T-helper 17 cell (primary cell): ENCODE data around the gene STPG2. TPM values are rescaled to one million over a fixed set of nuclear protein-coding genes. Genes with fewer than 3 reads are reported as not detected.

Experiments
- ATAC-seq: fragments of 150-1000 bp; cut with Tn5 transposase; 2 replicates; pipeline ENCODE4 v1.10.0; 2021; ENCODE audit warnings: mild to moderate bottlenecking, moderate library complexity
- DNase-seq, 3 donors: peaks; one replicate each; pipeline versions ENCODE4 v3.0.0 to v3.0.0-alpha.2; 2020 to 2021
- H3K9me3 ChIP-seq: one replicate; pipeline ENCODE4 v1.7.0; 2013; ENCODE audit warnings: low read length, mild to moderate bottlenecking; ENCODE audit not compliant: control insufficient read depth, poor library complexity, severe bottlenecking
- H3K27ac Mint-ChIP-seq: one replicate; pipeline ENCODE4 v1.8.0; 2022; ENCODE audit warnings: mild to moderate bottlenecking, moderate library complexity, mixed read lengths
- H3K27me3 Mint-ChIP-seq: one replicate; pipeline ENCODE4 v1.8.0; 2022; ENCODE audit warnings: mixed read lengths
- H3K36me3 Mint-ChIP-seq: one replicate; pipeline ENCODE4 v1.8.0; 2022; ENCODE audit warnings: low read depth, mixed read lengths
- H3K4me1 Mint-ChIP-seq: one replicate; pipeline ENCODE4 v1.8.0; 2022; ENCODE audit warnings: mild to moderate bottlenecking, mixed read lengths
- H3K4me3 Mint-ChIP-seq: one replicate; pipeline ENCODE4 v1.8.0; 2022; ENCODE audit warnings: mild to moderate bottlenecking, moderate library complexity, mixed read lengths
- total RNA-seq, 4 donors: library from RNA in 2 of 4; stranded (reverse) in 2 of 4; gene quantifications; one replicate each; pipeline ENCODE4 v1.2.3 and lab custom pipeline; 2022 to 2026

Gene STPG2
- total RNA-seq, 2 donors from 2014 or later, result 0.17 to 0.21 TPM

- no peaks in the 10 kb centered on the region for H3K36me3 Mint-ChIP-seq
- H3K4me1 Mint-ChIP-seq, result no peaks in the 10 kb centered on the region
- ATAC-seq (no peak), DNase-seq (no peak)
- no peak overlapping the region for H3K27ac Mint-ChIP-seq
- no peaks in the 10 kb centered on the region for H3K9me3 ChIP-seq
- H3K4me3 Mint-ChIP-seq, result no peak overlapping the region
- H3K27me3 Mint-ChIP-seq, result no peaks in the 10 kb centered on the region
These were observed 356.9 kb downstream of the STPG2 start for GRCh38 chr4:97786306-97786920.

GRCh38 chr4:97778174-97778573 is 365.1 kb downstream of the STPG2 start:
- ATAC-seq, result no peak
- no peaks in the 10 kb centered on the region for H3K9me3 ChIP-seq
- Mint-ChIP-seq H3K36me3 (no peaks in the 10 kb centered on the region), H3K4me3 (no peak overlapping the region), H3K27me3 (no peaks in the 10 kb centered on the region), H3K27ac (no peak overlapping the region), H3K4me1 (no peaks in the 10 kb centered on the region)
- DNase-seq, result no peak

- no peaks in the 10 kb centered on the region for H3K9me3 ChIP-seq
- ATAC-seq (no peak), DNase-seq (no peak)
- Mint-ChIP-seq H3K27ac (no peak overlapping the region), H3K4me3 (no peak overlapping the region), H3K27me3 (no peaks in the 10 kb centered on the region), H3K36me3 (no peaks in the 10 kb centered on the region), H3K4me1 (no peaks in the 10 kb centered on the region)
These were observed 368.8 kb downstream of the STPG2 start for GRCh38 chr4:97774347-97774989.

GRCh38 chr4:97770222-97770621 is 373.1 kb downstream of the STPG2 start:
- H3K27ac Mint-ChIP-seq, result no peak overlapping the region
- no peaks in the 10 kb centered on the region for H3K27me3 Mint-ChIP-seq
- H3K36me3 Mint-ChIP-seq, result no peaks in the 10 kb centered on the region
- ATAC-seq, result no peak
- H3K4me1 Mint-ChIP-seq, result no peaks in the 10 kb centered on the region
- no peak for DNase-seq
- H3K4me3 Mint-ChIP-seq, result no peak overlapping the region
- no peaks in the 10 kb centered on the region for H3K9me3 ChIP-seq

GRCh38 chr4:97762115-97762512 is 381.2 kb downstream of the STPG2 start:
- no peak overlapping the region for H3K4me3 Mint-ChIP-seq
- ATAC-seq, result no peak
- no peaks in the 10 kb centered on the region for H3K9me3 ChIP-seq
- H3K27me3 Mint-ChIP-seq, result no peaks in the 10 kb centered on the region
- no peak overlapping the region for H3K27ac Mint-ChIP-seq
- no peaks in the 10 kb centered on the region for H3K36me3 Mint-ChIP-seq
- DNase-seq, result no peak
- H3K4me1 Mint-ChIP-seq, result no peaks in the 10 kb centered on the region

- H3K4me1 Mint-ChIP-seq, result no peaks in the 10 kb centered on the region
- no peaks in the 10 kb centered on the region for H3K27me3 Mint-ChIP-seq
- no peak overlapping the region for H3K27ac Mint-ChIP-seq
- no peaks in the 10 kb centered on the region for H3K36me3 Mint-ChIP-seq
- no peak overlapping the region for H3K4me3 Mint-ChIP-seq
- ATAC-seq, result no peak
- no peaks in the 10 kb centered on the region for H3K9me3 ChIP-seq
- DNase-seq, result no peak
These were observed 381.7 kb downstream of the STPG2 start for GRCh38 chr4:97761445-97762114.

GRCh38 chr4:97759785-97760184 is 383.5 kb downstream of the STPG2 start:
- Mint-ChIP-seq H3K27ac (no peak overlapping the region), H3K4me1 (no peaks in the 10 kb centered on the region), H3K27me3 (no peaks in the 10 kb centered on the region), H3K4me3 (no peak overlapping the region), H3K36me3 (no peaks in the 10 kb centered on the region)
- no peak for DNase-seq
- H3K9me3 ChIP-seq, result no peaks in the 10 kb centered on the region
- no peak for ATAC-seq

GRCh38 chr4:97752599-97752998 is 390.7 kb downstream of the STPG2 start:
- no peak for ATAC-seq
- no peak overlapping the region for H3K4me3 Mint-ChIP-seq
- H3K27ac Mint-ChIP-seq, result no peak overlapping the region
- no peaks in the 10 kb centered on the region for H3K27me3 Mint-ChIP-seq
- H3K36me3 Mint-ChIP-seq, result no peaks in the 10 kb centered on the region
- no peaks in the 10 kb centered on the region for H3K4me1 Mint-ChIP-seq
- no peaks in the 10 kb centered on the region for H3K9me3 ChIP-seq
- DNase-seq, result no peak

GRCh38 chr4:97747945-97748344 is 395.3 kb downstream of the STPG2 start:
- Mint-ChIP-seq H3K4me3 (no peak overlapping the region), H3K27ac (no peak overlapping the region), H3K36me3 (no peaks in the 10 kb centered on the region), H3K4me1 (no peaks in the 10 kb centered on the region), H3K27me3 (no peaks in the 10 kb centered on the region)
- DNase-seq, result no peak
- no peaks in the 10 kb centered on the region for H3K9me3 ChIP-seq
- no peak for ATAC-seq

GRCh38 chr4:97720869-97721432 is 422.3 kb downstream of the STPG2 start:
- no peak for DNase-seq

GRCh38 chr4:97691111-97691605 is 452.1 kb downstream of the STPG2 start:
- H3K4me1 Mint-ChIP-seq, result no peaks in the 10 kb centered on the region
- DNase-seq (no peak), ATAC-seq (no peak)
- H3K36me3 Mint-ChIP-seq, result no peaks in the 10 kb centered on the region
- H3K9me3 ChIP-seq, result no peaks in the 10 kb centered on the region
- no peak overlapping the region for H3K4me3 Mint-ChIP-seq
- no peak overlapping the region for H3K27ac Mint-ChIP-seq
- H3K27me3 Mint-ChIP-seq, result no peaks in the 10 kb centered on the region

More at GRCh38 chr4:97720869-97721432, 422.3 kb downstream of the STPG2 start:
- Mint-ChIP-seq H3K36me3 (no peaks in the 10 kb centered on the region), H3K27ac (no peak overlapping the region), H3K27me3 (no peaks in the 10 kb centered on the region), H3K4me3 (no peak overlapping the region), H3K4me1 (no peaks in the 10 kb centered on the region)
- H3K9me3 ChIP-seq, result no peaks in the 10 kb centered on the region
- ATAC-seq, result no peak

GRCh38 chr4:97670703-97671269 is 472.5 kb downstream of the STPG2 start:
- no peak for ATAC-seq
- no peaks in the 10 kb centered on the region for H3K9me3 ChIP-seq
- Mint-ChIP-seq H3K27ac (no peak overlapping the region), H3K27me3 (no peaks in the 10 kb centered on the region), H3K36me3 (no peaks in the 10 kb centered on the region), H3K4me3 (no peak overlapping the region), H3K4me1 (no peaks in the 10 kb centered on the region)
- no peak for DNase-seq

GRCh38 chr4:97665553-97665952 is 477.7 kb downstream of the STPG2 start:
- no peaks in the 10 kb centered on the region for H3K36me3 Mint-ChIP-seq
- no peak overlapping the region for H3K4me3 Mint-ChIP-seq
- no peak for ATAC-seq
- H3K4me1 Mint-ChIP-seq, result no peaks in the 10 kb centered on the region
- DNase-seq, result no peak
- no peaks in the 10 kb centered on the region for H3K27me3 Mint-ChIP-seq
- no peak overlapping the region for H3K27ac Mint-ChIP-seq
- no peaks in the 10 kb centered on the region for H3K9me3 ChIP-seq
